HL-60 (cell line): ENCODE results near the gene SEC24A.
"Not testable (repeated sequence)": the region's sequence is repeated elsewhere in the genome, so short reads cannot be mapped to it uniquely, and the experiment has no call there.

Source experiments
- GABPA ChIP-seq: IDR thresholded peaks from 2 replicates; pipeline ENCODE4 v1.6.1; 2012; ENCODE audit warnings: low read depth
- POLR2AphosphoS5 ChIP-seq: IDR thresholded peaks from 2 replicates; pipeline ENCODE4 v1.6.1; 2012; ENCODE audit warnings: low read depth
- SPI1 ChIP-seq: IDR thresholded peaks from 2 replicates; pipeline ENCODE4 v1.6.1; 2012; ENCODE audit warnings: low read depth, mild to moderate bottlenecking, borderline replicate concordance
- TF ChIP-seq, protein P1 (sequence below): IDR thresholded peaks from one replicate; pipeline ENCODE4 v1.5.1; 2011; ENCODE audit warnings: low read length, control low read depth, inconsistent platforms; ENCODE audit not compliant: insufficient read depth

DNA sequence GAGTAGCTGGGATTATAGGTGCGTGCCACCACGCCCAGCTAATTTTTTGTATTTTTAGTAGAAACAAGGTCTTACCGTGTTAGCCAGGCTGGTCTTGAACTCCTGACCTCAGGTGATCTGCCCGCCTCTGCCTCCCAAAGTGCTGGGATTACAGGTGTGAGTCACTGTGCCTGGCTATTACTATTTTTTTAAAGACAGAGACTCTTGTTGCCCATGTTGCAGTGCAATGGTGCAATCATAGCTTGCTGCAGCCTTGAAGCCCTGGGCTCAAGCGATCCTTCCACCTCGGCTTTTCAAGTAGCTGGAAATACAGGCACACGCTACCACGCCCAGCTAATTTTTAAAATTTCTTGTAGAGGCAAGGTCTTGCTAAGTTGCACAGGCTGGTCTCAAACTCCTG lies 41.6 kb downstream of the SEC24A start:
- TF ChIP-seq, protein P1, sequence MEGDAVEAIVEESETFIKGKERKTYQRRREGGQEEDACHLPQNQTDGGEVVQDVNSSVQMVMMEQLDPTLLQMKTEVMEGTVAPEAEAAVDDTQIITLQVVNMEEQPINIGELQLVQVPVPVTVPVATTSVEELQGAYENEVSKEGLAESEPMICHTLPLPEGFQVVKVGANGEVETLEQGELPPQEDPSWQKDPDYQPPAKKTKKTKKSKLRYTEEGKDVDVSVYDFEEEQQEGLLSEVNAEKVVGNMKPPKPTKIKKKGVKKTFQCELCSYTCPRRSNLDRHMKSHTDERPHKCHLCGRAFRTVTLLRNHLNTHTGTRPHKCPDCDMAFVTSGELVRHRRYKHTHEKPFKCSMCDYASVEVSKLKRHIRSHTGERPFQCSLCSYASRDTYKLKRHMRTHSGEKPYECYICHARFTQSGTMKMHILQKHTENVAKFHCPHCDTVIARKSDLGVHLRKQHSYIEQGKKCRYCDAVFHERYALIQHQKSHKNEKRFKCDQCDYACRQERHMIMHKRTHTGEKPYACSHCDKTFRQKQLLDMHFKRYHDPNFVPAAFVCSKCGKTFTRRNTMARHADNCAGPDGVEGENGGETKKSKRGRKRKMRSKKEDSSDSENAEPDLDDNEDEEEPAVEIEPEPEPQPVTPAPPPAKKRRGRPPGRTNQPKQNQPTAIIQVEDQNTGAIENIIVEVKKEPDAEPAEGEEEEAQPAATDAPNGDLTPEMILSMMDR, result not testable (repeated sequence)
- TF ChIP-seq POLR2AphosphoS5, GABPA, SPI1: not testable (repeated sequence)
